Thoracic aorta (tissue), 2 donors: Measurements from ENCODE around the gene RGS5. TPM values are rescaled to one million over a fixed set of nuclear protein-coding genes. Genes with fewer than 3 reads are reported as not detected.

Source experiments
- ATAC-seq: fragments of 150-250 bp; one replicate; pipeline ENCODE4 v1.8.0; 2017; ENCODE audit warnings: low read depth; ENCODE audit not compliant: insufficient number of reproducible peaks, low FRiP score
- DNase-seq: peaks from one replicate; pipeline ENCODE4 v3.0.0-alpha.2; 2020; ENCODE audit warnings: low spot score
- H3K27ac ChIP-seq, 2 donors: fragments of 200-600 bp; sonication (generic); 1 replicate in 1 of 2; 2 replicates in 1 of 2; pipeline ENCODE4 v1.5.1; 2016; ENCODE audit warnings: mild to moderate bottlenecking in 2 of 2, moderate library complexity in 2 of 2
- H3K27me3 ChIP-seq: fragments of 200-600 bp; sonication (generic); replicated peaks from 2 replicates; pipeline ENCODE4 v1.6.0; 2016; ENCODE audit warnings: mild to moderate bottlenecking; ENCODE audit not compliant: insufficient read depth
- H3K36me3 ChIP-seq: fragments of 200-600 bp; sonication (generic); one replicate; pipeline ENCODE4 v1.5.1; 2016
- H3K4me1 ChIP-seq, 2 donors: fragments of 200-600 bp; sonication (generic); 1 replicate in 1 of 2; 2 replicates in 1 of 2; pipeline versions ENCODE4 v1.5.1 to v1.6.0; 2016; ENCODE audit warnings: low read depth in 2 of 2, mild to moderate bottlenecking in 1 of 2; ENCODE audit not compliant: control insufficient read depth in 1 of 2
- H3K4me3 ChIP-seq: fragments of 200-600 bp; sonication (generic); 2 replicates; pipeline ENCODE4 v1.5.1; 2016; ENCODE audit warnings: mild to moderate bottlenecking
- H3K9me3 ChIP-seq: fragments of 200-600 bp; sonication (generic); 2 replicates; pipeline ENCODE4 v1.5.1; 2016
- CTCF ChIP-seq: fragments of 200-600 bp; sonication (generic); IDR thresholded peaks from one replicate; pipeline ENCODE4 v1.5.1; 2019; ENCODE audit warnings: antibody characterized with exemption
- total RNA-seq, 2 donors: library from RNA; depleted of rRNA; stranded (reverse); fragments of >200 nt; gene quantifications; one replicate each; pipeline versions ENCODE4 v1.1.0 to v1.2.3, GENCODE V29; 2016

The RGS5 gene
- total RNA-seq, 2 donors from 2014 or later = 1,210 to 1,385 TPM

GRCh38 chr1:163213626-163214025 is 10.9 kb upstream of the RGS5 start:
- Histone ChIP-seq H3K27ac (no peak overlapping the region), H3K4me1 (peaks cover 0 to 39% of the 10 kb centered on the region in 2 donors), H3K27me3 (no peaks in the 10 kb centered on the region), H3K36me3 (no peaks in the 10 kb centered on the region), H3K4me3 (no peak overlapping the region), H3K9me3 (no peaks in the 10 kb centered on the region)
- DNase-seq = no peak
- TF ChIP-seq CTCF = no peak
- no peak for ATAC-seq

- Histone ChIP-seq H3K27me3 (no peaks in the 10 kb centered on the region), H3K36me3 (no peaks in the 10 kb centered on the region), H3K4me3 (no peak overlapping the region), H3K27ac (no peak overlapping the region), H3K9me3 (no peaks in the 10 kb centered on the region), H3K4me1 (peaks cover 0 to 39% of the 10 kb centered on the region in 2 donors)
- ATAC-seq = no peak
- no peak for DNase-seq
- no peak for TF ChIP-seq CTCF
Measured at GRCh38 chr1:163211667-163212066, 9.0 kb upstream of the RGS5 start.

- DNase-seq = no peak
- Histone ChIP-seq H3K27ac (peak overlapping the region; percentile 67 to 81), H3K4me1 (peaks cover 0 to 43% of the 10 kb centered on the region in 2 donors), H3K36me3 (no peaks in the 10 kb centered on the region), H3K4me3 (peak overlapping the region; percentile 28), H3K27me3 (no peaks in the 10 kb centered on the region), H3K9me3 (no peaks in the 10 kb centered on the region)
- ATAC-seq = no peak
- no peak for TF ChIP-seq CTCF
Measured at GRCh38 chr1:163205513-163205912, 2.8 kb upstream of the RGS5 start.

- no peak for ATAC-seq
- Histone ChIP-seq H3K27ac (peak overlapping the region; percentile 81 to 87), H3K4me3 (peak overlapping the region; percentile 81), H3K36me3 (no peaks in the 10 kb centered on the region), H3K27me3 (no peaks in the 10 kb centered on the region), H3K4me1 (peaks cover 0 to 29% of the 10 kb centered on the region in 2 donors), H3K9me3 (no peaks in the 10 kb centered on the region)
- no peak for TF ChIP-seq CTCF
- no peak for DNase-seq
Measured at GRCh38 chr1:163203561-163203960, 845 bp upstream of the RGS5 start.

GRCh38 chr1:163201906-163202305 is 810 bp downstream of the RGS5 start:
- Histone ChIP-seq H3K36me3 (no peaks in the 10 kb centered on the region), H3K4me3 (peak overlapping the region; percentile 81), H3K9me3 (no peaks in the 10 kb centered on the region), H3K27me3 (no peaks in the 10 kb centered on the region), H3K4me1 (peaks cover 0 to 44% of the 10 kb centered on the region in 2 donors), H3K27ac (peak overlapping the region; percentile 81 to 87)
- no peak for TF ChIP-seq CTCF
- DNase-seq (no peak), ATAC-seq (no peak)
